ENCODE measurements around the gene ACYP1.

Gene ACYP1

DNA sequence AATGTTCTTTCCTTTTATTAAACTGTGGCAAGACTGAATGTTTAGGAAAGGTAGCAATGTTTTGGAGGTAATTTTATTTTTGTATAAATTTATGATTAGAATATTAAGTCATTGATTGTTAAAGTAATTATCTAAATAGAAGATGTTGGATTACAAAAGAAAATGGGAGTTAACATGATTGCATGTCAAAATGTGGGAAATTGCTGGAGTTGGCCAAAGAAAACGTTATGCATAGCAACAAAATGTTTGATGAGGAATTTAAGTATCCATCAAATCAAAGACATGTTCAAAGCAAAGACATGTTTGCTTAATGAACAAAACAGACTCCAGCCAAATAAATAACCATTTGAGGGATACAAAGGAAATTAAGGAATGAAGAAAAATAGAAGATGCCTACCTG, 9.4 kb downstream of the ACYP1 start:
- Histone ChIP-seq H3K79me2 (ENCODE audit: insufficient read depth, low read length) (peaks cover 20% of the 10 kb centered on the region), H3K27me3 (ENCODE audit: insufficient read depth, low read length, poor library complexity, severe bottlenecking) (no peaks in the 10 kb centered on the region), H3K9me2 (replicated peaks; ENCODE audit: low read depth, low read length) (no peaks in the 10 kb centered on the region), H3K36me3 (ENCODE audit: insufficient read depth, low read length) (no peaks in the 10 kb centered on the region), H3F3A (ENCODE audit: low read depth) (0 out of 2 replicates have a peak, but pooled peaks cover 8% of the 10 kb centered on the region), H4K20me1 (ENCODE audit: insufficient read depth, low read length, poor library complexity, severe bottlenecking) (peaks cover 3% of the 10 kb centered on the region), H2AFZ (ENCODE audit: low read length) (no peak overlapping the region), H3K9ac (ENCODE audit: low read depth, low read length, poor library complexity, severe bottlenecking) (no peak overlapping the region), H3K4me1 (ENCODE audit: insufficient read depth, low read length, poor library complexity, severe bottlenecking) (peaks cover 14% of the 10 kb centered on the region), H3K9me3 (ENCODE audit: insufficient read depth, low read depth, low read length) (no peaks in the 10 kb centered on the region), H3K4me3 (ENCODE audit: low read length, poor library complexity, severe bottlenecking) (no peak overlapping the region), H3K4me2 (ENCODE audit: low read depth, low read length, poor library complexity, severe bottlenecking) (no peak overlapping the region)
- no peak for TF ChIP-seq EZH2phosphoT487 (IDR thresholded peaks at IDR 0.05; ENCODE audit: borderline replicate concordance)
- TF ChIP-seq, protein P1, sequence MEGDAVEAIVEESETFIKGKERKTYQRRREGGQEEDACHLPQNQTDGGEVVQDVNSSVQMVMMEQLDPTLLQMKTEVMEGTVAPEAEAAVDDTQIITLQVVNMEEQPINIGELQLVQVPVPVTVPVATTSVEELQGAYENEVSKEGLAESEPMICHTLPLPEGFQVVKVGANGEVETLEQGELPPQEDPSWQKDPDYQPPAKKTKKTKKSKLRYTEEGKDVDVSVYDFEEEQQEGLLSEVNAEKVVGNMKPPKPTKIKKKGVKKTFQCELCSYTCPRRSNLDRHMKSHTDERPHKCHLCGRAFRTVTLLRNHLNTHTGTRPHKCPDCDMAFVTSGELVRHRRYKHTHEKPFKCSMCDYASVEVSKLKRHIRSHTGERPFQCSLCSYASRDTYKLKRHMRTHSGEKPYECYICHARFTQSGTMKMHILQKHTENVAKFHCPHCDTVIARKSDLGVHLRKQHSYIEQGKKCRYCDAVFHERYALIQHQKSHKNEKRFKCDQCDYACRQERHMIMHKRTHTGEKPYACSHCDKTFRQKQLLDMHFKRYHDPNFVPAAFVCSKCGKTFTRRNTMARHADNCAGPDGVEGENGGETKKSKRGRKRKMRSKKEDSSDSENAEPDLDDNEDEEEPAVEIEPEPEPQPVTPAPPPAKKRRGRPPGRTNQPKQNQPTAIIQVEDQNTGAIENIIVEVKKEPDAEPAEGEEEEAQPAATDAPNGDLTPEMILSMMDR (conservative IDR thresholded peaks at IDR 0.05; ENCODE audit: low read length), result no peak

DNA sequence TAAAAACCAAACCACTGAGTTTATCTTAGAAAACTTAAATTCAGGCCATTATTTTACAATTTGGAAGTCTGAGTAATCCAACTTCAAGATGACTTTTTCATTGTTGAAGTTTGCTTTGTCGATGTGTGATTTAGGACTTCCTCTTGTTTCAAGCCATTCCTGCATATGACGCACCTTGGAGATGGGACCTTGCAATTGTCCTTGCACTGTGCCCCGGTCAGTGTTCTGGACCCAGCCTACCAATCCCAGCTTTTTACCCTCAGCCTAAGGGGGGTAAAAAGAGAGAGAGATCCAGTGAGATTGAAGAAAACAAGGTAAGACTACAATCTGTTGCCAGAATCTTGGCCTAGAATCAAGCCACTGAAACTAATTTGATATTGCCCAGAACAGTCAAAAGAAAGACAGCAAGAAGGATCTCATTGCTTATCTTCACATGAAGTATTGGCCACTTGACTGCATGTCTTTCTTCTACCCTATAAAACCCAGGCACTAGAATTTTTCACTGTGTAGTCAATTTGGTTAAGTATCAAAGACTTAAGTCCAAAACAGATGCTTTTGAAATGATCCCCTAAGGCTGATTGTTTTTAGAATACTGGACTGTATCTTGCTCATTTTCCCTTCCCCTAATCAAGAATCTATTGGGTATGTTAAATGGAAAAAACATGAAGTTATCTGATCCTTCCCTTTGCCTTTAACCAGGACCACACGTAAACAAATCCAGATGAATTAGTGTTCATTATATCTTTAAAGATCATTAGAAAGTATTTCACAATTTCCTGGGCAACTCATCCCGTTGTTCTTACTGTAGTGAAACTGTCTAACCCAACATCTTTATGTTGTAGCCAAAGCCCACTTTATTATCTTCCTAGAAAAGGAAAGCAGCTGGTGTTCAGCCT, 10.2 kb downstream of the ACYP1 start:
- H3K4me1 ChIP-seq (ENCODE audit: insufficient read depth, low read length, poor library complexity, severe bottlenecking), result peaks cover 17% of the 10 kb centered on the region
- peaks cover 5% of the 10 kb centered on the region for H4K20me1 ChIP-seq (ENCODE audit: insufficient read depth, low read length, poor library complexity, severe bottlenecking)
- no peak overlapping the region for H2AFZ ChIP-seq (ENCODE audit: low read length)
- no peaks in the 10 kb centered on the region for H3K9me3 ChIP-seq (ENCODE audit: insufficient read depth, low read depth, low read length)
- no peak overlapping the region for H3K4me2 ChIP-seq (ENCODE audit: low read depth, low read length, poor library complexity, severe bottlenecking)
- TF ChIP-seq, protein P1 (conservative IDR thresholded peaks at IDR 0.05; ENCODE audit: low read length), result no peak
- no peak for TF ChIP-seq EZH2phosphoT487 (IDR thresholded peaks at IDR 0.05; ENCODE audit: borderline replicate concordance)
- H3F3A ChIP-seq (ENCODE audit: low read depth), result 0 out of 2 replicates have a peak, but pooled peaks cover 8% of the 10 kb centered on the region
- no peak overlapping the region for H3K4me3 ChIP-seq (ENCODE audit: low read length, poor library complexity, severe bottlenecking)
- no peaks in the 10 kb centered on the region for H3K27me3 ChIP-seq (ENCODE audit: insufficient read depth, low read length, poor library complexity, severe bottlenecking)
- peaks cover 20% of the 10 kb centered on the region for H3K79me2 ChIP-seq (ENCODE audit: insufficient read depth, low read length)
- no peak overlapping the region for H3K9ac ChIP-seq (ENCODE audit: low read depth, low read length, poor library complexity, severe bottlenecking)
- H3K36me3 ChIP-seq (ENCODE audit: insufficient read depth, low read length), result no peaks in the 10 kb centered on the region
- no peaks in the 10 kb centered on the region for H3K9me2 ChIP-seq (replicated peaks; ENCODE audit: low read depth, low read length)

DNA sequence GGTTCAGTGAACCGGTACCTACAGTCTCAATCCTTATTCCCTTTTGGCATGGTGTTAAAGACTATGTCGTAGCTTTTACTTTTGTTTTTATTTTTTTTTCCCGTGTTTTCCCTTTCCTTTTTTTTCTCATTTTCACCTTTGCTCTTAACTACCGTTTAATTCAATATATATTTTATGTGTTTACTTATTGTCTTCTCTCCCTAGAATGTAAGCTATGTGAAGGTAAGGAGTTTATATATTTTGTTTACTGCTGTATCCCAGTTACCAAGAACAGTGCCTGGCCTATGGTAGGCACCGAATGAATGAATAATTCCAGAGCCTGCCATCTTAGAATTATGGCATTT, 12.3 kb downstream of the ACYP1 start:
- peaks cover 5% of the 10 kb centered on the region for H4K20me1 ChIP-seq (ENCODE audit: insufficient read depth, low read length, poor library complexity, severe bottlenecking)
- H3K4me2 ChIP-seq (ENCODE audit: low read depth, low read length, poor library complexity, severe bottlenecking), result peak overlapping the region; percentile 80
- peak overlapping the region; percentile 92; the same call in 1 of the 2 replicates for H2AFZ ChIP-seq (ENCODE audit: low read length)
- H3K4me3 ChIP-seq (ENCODE audit: low read length, poor library complexity, severe bottlenecking), result peak overlapping the region; percentile 83
- no peaks in the 10 kb centered on the region for H3K27me3 ChIP-seq (ENCODE audit: insufficient read depth, low read length, poor library complexity, severe bottlenecking)
- H3K79me2 ChIP-seq (ENCODE audit: insufficient read depth, low read length), result peaks cover 20% of the 10 kb centered on the region
- 0 out of 2 replicates have a peak, but pooled peaks cover 12% of the 10 kb centered on the region for H3F3A ChIP-seq (ENCODE audit: low read depth)
- H3K36me3 ChIP-seq (ENCODE audit: insufficient read depth, low read length), result no peaks in the 10 kb centered on the region
- H3K9me2 ChIP-seq (replicated peaks; ENCODE audit: low read depth, low read length), result no peaks in the 10 kb centered on the region
- H3K9ac ChIP-seq (ENCODE audit: low read depth, low read length, poor library complexity, severe bottlenecking), result peak overlapping the region; percentile 89
- peaks cover 17% of the 10 kb centered on the region for H3K4me1 ChIP-seq (ENCODE audit: insufficient read depth, low read length, poor library complexity, severe bottlenecking)
- H3K9me3 ChIP-seq (ENCODE audit: insufficient read depth, low read depth, low read length), result no peaks in the 10 kb centered on the region
- no peak for TF ChIP-seq EZH2phosphoT487 (IDR thresholded peaks at IDR 0.05; ENCODE audit: borderline replicate concordance)
- TF ChIP-seq, protein P1 (conservative IDR thresholded peaks at IDR 0.05; ENCODE audit: low read length), result no peak

Data from Loucy (cell line).